HepG2 (cell line): ENCODE data around the gene MED13L. TPM values are rescaled to one million over a fixed set of nuclear protein-coding genes. Genes with fewer than 3 reads are reported as not detected.

Experiments
- ELF1 ChIP-seq: sonication (generic); formaldehyde crosslinking; IDR thresholded peaks from 2 replicates; pipeline ENCODE4 v1.4.0; 2020; ENCODE audit warnings: missing genetic modification reagents
- FOXC1 ChIP-seq: sonication (generic); formaldehyde crosslinking; IDR thresholded peaks from 2 replicates; pipeline ENCODE4 v1.8.0; 2022; ENCODE audit warnings: mild to moderate bottlenecking, missing genetic modification reagents, borderline replicate concordance
- GTF2F1 ChIP-seq: fragments of 150-350 bp; IDR thresholded peaks from 2 replicates; pipeline ENCODE4 v1.6.1; 2014; ENCODE audit warnings: low read length
- HNRNPH1 ChIP-seq: fragments of 200-400 bp; formaldehyde crosslinking; optimal IDR thresholded peaks from 2 replicates; pipeline ENCODE3; 2017; ENCODE audit warnings: mild to moderate bottlenecking, low read depth, low read length
- MED1 ChIP-seq: sonication (generic); formaldehyde crosslinking; IDR thresholded peaks from 2 replicates; pipeline ENCODE4 v1.4.0; 2020; ENCODE audit warnings: missing genetic modification reagents
- NBN ChIP-seq: fragments of 450-650 bp; conservative IDR thresholded peaks from 2 replicates; pipeline ENCODE4 v1.6.1; 2017
- NCOA2 ChIP-seq: sonication (generic); formaldehyde crosslinking; IDR thresholded peaks from 2 replicates; pipeline ENCODE4 v1.8.0; 2022; ENCODE audit warnings: inconsistent platforms
- NCOR1 ChIP-seq: fragments of 200-600 bp; sonication (generic); IDR thresholded peaks from 2 replicates; pipeline ENCODE4 v1.7.0; 2017; ENCODE audit warnings: antibody characterized with exemption, low read length, borderline replicate concordance
- NR2F6 ChIP-seq, 2 experiments: IDR thresholded peaks; 2 replicates each; pipeline ENCODE4 v1.6.1; 2016; ENCODE audit warnings: antibody characterized with exemption in 1 of 2, mild to moderate bottlenecking in 1 of 2
- PAF1 ChIP-seq: IDR thresholded peaks from 2 replicates; pipeline ENCODE4 v1.6.1; 2016; ENCODE audit warnings: missing genetic modification reagents, missing compliant biosample characterization
- PITX1 ChIP-seq: sonication (generic); formaldehyde crosslinking; IDR thresholded peaks from 2 replicates; pipeline ENCODE4 v1.5.1; 2020; ENCODE audit warnings: mild to moderate bottlenecking, missing genetic modification reagents
- SPEN ChIP-seq: sonication (generic); formaldehyde crosslinking; IDR thresholded peaks from 2 replicates; pipeline ENCODE4 v1.5.1; 2020; ENCODE audit warnings: low read depth, mild to moderate bottlenecking, missing genetic modification reagents
- TEAD3 ChIP-seq: optimal IDR thresholded peaks from 2 replicates; pipeline ENCODE3; 2016; ENCODE audit warnings: borderline replicate concordance
- ZIK1 ChIP-seq: sonication (generic); formaldehyde crosslinking; IDR thresholded peaks from 2 replicates; pipeline ENCODE4 v1.5.0; 2020; ENCODE audit warnings: mild to moderate bottlenecking, low read depth, missing genetic modification reagents, borderline replicate concordance
- ZNF335 ChIP-seq: sonication (generic); formaldehyde crosslinking; IDR thresholded peaks from 2 replicates; pipeline ENCODE4 v1.4.0; 2020; ENCODE audit warnings: missing genetic modification reagents
- ZNF598 ChIP-seq: sonication (generic); formaldehyde crosslinking; IDR thresholded peaks from 2 replicates; pipeline ENCODE4 v1.5.1; 2020; ENCODE audit warnings: mild to moderate bottlenecking, missing genetic modification reagents, borderline replicate concordance
- ZSCAN25 ChIP-seq: sonication (generic); formaldehyde crosslinking; IDR thresholded peaks from 2 replicates; pipeline ENCODE4 v1.8.0; 2022; ENCODE audit warnings: mild to moderate bottlenecking, missing genetic modification reagents
- polyA plus RNA-seq, 8 experiments: library from polyadenylated mRNA; depleted of rRNA in 3 of 8; stranded (reverse) in 7 of 8; unstranded in 1 of 8; fragments of >200 nt; fragmentation: Illumina TruSeq in 4 of 8; extraction: Trizol in 4 of 8; gene quantifications; 2 replicates each; pipeline versions ENCODE4 v1.2.1 to v1.2.3, GENCODE V29; 2011 to 2016; ENCODE audit warnings: low read depth in 4 of 8, missing spikeins in 1 of 8, mixed read lengths in 1 of 8; ENCODE audit not compliant: insufficient read depth in 1 of 8
- total RNA-seq, 5 experiments: library from RNA; depleted of rRNA; stranded (reverse); fragments of >200 nt; fragmentation: Illumina TruSeq; extraction: Trizol; gene quantifications; 2 replicates each; pipeline ENCODE4 v1.2.3, GENCODE V29; 2016; ENCODE audit warnings: low read depth in 1 of 5
- TF ChIP-seq, protein P1 (sequence below): sonication (generic); formaldehyde crosslinking; IDR thresholded peaks from 2 replicates; pipeline ENCODE4 v1.4.0; 2020; ENCODE audit warnings: missing genetic modification reagents, borderline replicate concordance
- TF ChIP-seq, protein P2 (sequence below): sonication (generic); formaldehyde crosslinking; IDR thresholded peaks from 2 replicates; pipeline ENCODE4 v1.8.0; 2022; ENCODE audit warnings: mild to moderate bottlenecking, missing genetic modification reagents
- TF ChIP-seq, protein P3 (sequence below): sonication (generic); formaldehyde crosslinking; IDR thresholded peaks from 2 replicates; pipeline ENCODE4 v1.9.0; 2022; ENCODE audit warnings: low read depth, missing genetic modification reagents
- TF ChIP-seq, protein P4 (sequence below): sonication (generic); formaldehyde crosslinking; IDR thresholded peaks from 2 replicates; pipeline ENCODE4 v1.8.1; 2023; ENCODE audit warnings: missing genetic modification reagents, mild to moderate bottlenecking, borderline replicate concordance

The MED13L gene
- total and polyA plus RNA-seq, 2 of the 13 experiments (the other 11 are each of a cell fraction or from before 2014, with no cell fraction given) = 24.8 to 38.9 TPM

DNA sequence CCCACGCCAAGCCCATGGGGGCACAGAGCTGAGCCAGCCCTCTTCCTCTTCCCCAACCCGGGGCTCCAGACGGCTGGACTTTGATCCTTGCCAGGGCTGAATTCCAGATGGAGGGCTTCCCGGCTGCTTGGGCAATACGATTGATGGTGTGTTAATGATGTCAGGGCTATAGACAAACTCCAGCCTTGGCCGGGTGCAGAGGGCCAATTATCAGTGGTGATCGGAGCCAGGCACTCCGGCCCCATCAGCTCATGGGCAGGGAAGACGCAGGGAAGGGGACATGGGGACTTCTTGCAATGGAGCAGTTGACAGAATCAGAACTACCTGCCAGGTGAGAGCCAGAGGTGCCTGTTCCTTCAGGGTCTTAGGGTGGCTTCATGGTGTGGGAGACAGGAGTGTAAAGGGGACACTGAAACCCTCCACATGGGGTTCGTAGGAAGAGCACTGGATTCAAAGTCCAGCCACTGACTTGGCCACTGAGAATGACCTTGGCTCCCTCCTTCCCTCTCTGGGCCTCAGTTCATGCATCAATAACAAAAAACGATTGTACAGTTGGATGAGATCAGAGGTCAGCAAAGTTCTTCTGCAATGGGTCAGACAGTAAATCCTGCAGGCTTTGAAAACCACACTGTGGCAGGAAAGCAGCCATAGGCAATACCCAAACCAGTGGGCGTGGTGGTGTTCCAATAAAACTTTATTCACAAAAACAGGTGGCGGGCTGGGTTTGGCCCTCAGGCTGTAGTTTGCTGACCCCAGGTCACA is 333.7 kb downstream of the MED13L start (continued):
- TF ChIP-seq, protein P1, sequence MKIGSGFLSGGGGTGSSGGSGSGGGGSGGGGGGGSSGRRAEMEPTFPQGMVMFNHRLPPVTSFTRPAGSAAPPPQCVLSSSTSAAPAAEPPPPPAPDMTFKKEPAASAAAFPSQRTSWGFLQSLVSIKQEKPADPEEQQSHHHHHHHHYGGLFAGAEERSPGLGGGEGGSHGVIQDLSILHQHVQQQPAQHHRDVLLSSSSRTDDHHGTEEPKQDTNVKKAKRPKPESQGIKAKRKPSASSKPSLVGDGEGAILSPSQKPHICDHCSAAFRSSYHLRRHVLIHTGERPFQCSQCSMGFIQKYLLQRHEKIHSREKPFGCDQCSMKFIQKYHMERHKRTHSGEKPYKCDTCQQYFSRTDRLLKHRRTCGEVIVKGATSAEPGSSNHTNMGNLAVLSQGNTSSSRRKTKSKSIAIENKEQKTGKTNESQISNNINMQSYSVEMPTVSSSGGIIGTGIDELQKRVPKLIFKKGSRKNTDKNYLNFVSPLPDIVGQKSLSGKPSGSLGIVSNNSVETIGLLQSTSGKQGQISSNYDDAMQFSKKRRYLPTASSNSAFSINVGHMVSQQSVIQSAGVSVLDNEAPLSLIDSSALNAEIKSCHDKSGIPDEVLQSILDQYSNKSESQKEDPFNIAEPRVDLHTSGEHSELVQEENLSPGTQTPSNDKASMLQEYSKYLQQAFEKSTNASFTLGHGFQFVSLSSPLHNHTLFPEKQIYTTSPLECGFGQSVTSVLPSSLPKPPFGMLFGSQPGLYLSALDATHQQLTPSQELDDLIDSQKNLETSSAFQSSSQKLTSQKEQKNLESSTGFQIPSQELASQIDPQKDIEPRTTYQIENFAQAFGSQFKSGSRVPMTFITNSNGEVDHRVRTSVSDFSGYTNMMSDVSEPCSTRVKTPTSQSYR (CRISPR knock-in tag) = 0 out of 2 replicates have a peak, but pooled peaks have one; percentile 31
- TF ChIP-seq MED1 (CRISPR knock-in tag) = peak; percentile 32; the same call in 1 of the 2 replicates
- TF ChIP-seq GTF2F1 = no peak
- TF ChIP-seq PITX1 (CRISPR knock-in tag) = 0 out of 2 replicates have a peak, but pooled peaks have one; percentile 43
- TF ChIP-seq, protein P2, sequence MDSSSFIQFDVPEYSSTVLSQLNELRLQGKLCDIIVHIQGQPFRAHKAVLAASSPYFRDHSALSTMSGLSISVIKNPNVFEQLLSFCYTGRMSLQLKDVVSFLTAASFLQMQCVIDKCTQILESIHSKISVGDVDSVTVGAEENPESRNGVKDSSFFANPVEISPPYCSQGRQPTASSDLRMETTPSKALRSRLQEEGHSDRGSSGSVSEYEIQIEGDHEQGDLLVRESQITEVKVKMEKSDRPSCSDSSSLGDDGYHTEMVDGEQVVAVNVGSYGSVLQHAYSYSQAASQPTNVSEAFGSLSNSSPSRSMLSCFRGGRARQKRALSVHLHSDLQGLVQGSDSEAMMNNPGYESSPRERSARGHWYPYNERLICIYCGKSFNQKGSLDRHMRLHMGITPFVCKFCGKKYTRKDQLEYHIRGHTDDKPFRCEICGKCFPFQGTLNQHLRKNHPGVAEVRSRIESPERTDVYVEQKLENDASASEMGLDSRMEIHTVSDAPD = 0 out of 2 replicates have a peak, but pooled peaks have one; percentile 57
- TF ChIP-seq FOXC1 = no peak
- no peak for TF ChIP-seq NBN
- TF ChIP-seq, protein P3, sequence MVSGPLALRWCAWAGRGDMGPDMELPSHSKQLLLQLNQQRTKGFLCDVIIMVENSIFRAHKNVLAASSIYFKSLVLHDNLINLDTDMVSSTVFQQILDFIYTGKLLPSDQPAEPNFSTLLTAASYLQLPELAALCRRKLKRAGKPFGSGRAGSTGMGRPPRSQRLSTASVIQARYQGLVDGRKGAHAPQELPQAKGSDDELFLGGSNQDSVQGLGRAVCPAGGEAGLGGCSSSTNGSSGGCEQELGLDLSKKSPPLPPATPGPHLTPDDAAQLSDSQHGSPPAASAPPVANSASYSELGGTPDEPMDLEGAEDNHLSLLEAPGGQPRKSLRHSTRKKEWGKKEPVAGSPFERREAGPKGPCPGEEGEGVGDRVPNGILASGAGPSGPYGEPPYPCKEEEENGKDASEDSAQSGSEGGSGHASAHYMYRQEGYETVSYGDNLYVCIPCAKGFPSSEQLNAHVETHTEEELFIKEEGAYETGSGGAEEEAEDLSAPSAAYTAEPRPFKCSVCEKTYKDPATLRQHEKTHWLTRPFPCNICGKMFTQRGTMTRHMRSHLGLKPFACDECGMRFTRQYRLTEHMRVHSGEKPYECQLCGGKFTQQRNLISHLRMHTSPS (CRISPR knock-in tag) = peak; percentile 39; the same call in 1 of the 2 replicates
- TF ChIP-seq TEAD3 (CRISPR knock-in tag) = no peak
- no peak for TF ChIP-seq PAF1 (CRISPR knock-in tag)
- TF ChIP-seq NR2F6 (IDR thresholded peaks at IDR 0.05) = peak; percentile 81
- peak; percentile 86 for TF ChIP-seq NR2F6 (CRISPR knock-in tag; IDR thresholded peaks at IDR 0.05)
- TF ChIP-seq ZSCAN25 (CRISPR knock-in tag) = no peak
- TF ChIP-seq HNRNPH1 = no peak
- peak; percentile 86 for TF ChIP-seq NCOR1
- TF ChIP-seq SPEN (CRISPR knock-in tag) = peak; percentile 28; the same call in 1 of the 2 replicates
- no peak for TF ChIP-seq ZNF335
- TF ChIP-seq ZIK1 (CRISPR knock-in tag) = no peak
- peak; percentile 29; the same call in 1 of the 2 replicates for TF ChIP-seq NCOA2 (CRISPR knock-in tag)
- peak; percentile 84; the same call in 1 of the 2 replicates for TF ChIP-seq ZNF598 (CRISPR knock-in tag)
- TF ChIP-seq ELF1 = peak; percentile 28; the same call in 1 of the 2 replicates
- TF ChIP-seq, protein P4, sequence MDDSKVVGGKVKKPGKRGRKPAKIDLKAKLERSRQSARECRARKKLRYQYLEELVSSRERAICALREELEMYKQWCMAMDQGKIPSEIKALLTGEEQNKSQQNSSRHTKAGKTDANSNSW = no peak
